Smooth muscle cell (in vitro differentiated cells): ENCODE data around the gene RNASE8. TPM values are rescaled to one million over a fixed set of nuclear protein-coding genes. Genes with fewer than 3 reads are reported as not detected.

Experiments used
- DNase-seq: peaks from one replicate; lab custom pipeline; 2025; ENCODE audit not compliant: unreplicated experiment; lab: John Stamatoyannopoulos, UW
- H2AFZ ChIP-seq: fragments of 200-600 bp; sonication (generic); 2 replicates; pipeline ENCODE4 v1.6.0; 2016; ENCODE audit warnings: antibody characterized with exemption, low read depth, mild to moderate bottlenecking
- H3F3A ChIP-seq: fragments of 200-600 bp; sonication (generic); 2 replicates; pipeline ENCODE4 v1.6.0; 2017; ENCODE audit warnings: antibody characterized with exemption, low read depth
- H3K27ac ChIP-seq: fragments of 200-600 bp; sonication (generic); 2 replicates; pipeline ENCODE4 v1.5.1; 2016; ENCODE audit warnings: low read depth, mild to moderate bottlenecking
- H3K27me3 ChIP-seq: fragments of 200-600 bp; sonication (generic); 2 replicates; pipeline ENCODE4 v1.6.1; 2016; ENCODE audit warnings: low read depth, mild to moderate bottlenecking
- H3K36me3 ChIP-seq: fragments of 200-600 bp; sonication (generic); 2 replicates; pipeline ENCODE4 v1.5.1; 2016; ENCODE audit warnings: low read depth
- H3K4me1 ChIP-seq: fragments of 200-600 bp; sonication (generic); 2 replicates; pipeline ENCODE4 v1.5.1; 2016; ENCODE audit warnings: low read depth
- H3K4me2 ChIP-seq: fragments of 200-600 bp; sonication (generic); 2 replicates; pipeline ENCODE4 v1.6.0; 2016; ENCODE audit warnings: mild to moderate bottlenecking
- H3K4me3 ChIP-seq: fragments of 200-600 bp; sonication (generic); 2 replicates; pipeline ENCODE4 v1.5.1; 2016; ENCODE audit warnings: mild to moderate bottlenecking
- H3K79me2 ChIP-seq: fragments of 200-600 bp; sonication (generic); 2 replicates; pipeline ENCODE4 v1.6.0; 2016; ENCODE audit warnings: low read depth, mild to moderate bottlenecking
- H3K9ac ChIP-seq: fragments of 200-600 bp; sonication (generic); 2 replicates; pipeline ENCODE4 v1.6.0; 2016; ENCODE audit warnings: low read depth
- H3K9me3 ChIP-seq: fragments of 200-600 bp; sonication (generic); replicated peaks from 2 replicates; pipeline ENCODE4 v1.5.1; 2016; ENCODE audit warnings: low read depth
- H4K20me1 ChIP-seq: fragments of 200-600 bp; sonication (generic); 2 replicates; pipeline ENCODE4 v1.6.0; 2016; ENCODE audit warnings: low read depth
- WGBS: methylation state at CpG from one replicate; pipeline ENCODE4 v1.1.7; 2016; ENCODE audit warnings: low lambda C conversion rate; 5-methylcytosine and 5-hydroxymethylcytosine counted together
- polyA plus RNA-seq: library from polyadenylated mRNA; unstranded; fragments of >200 nt; fragmentation: Nextera tagmentation; extraction: Ambion mirVana; gene quantifications from 2 replicates; pipeline ENCODE4 v1.2.1, GENCODE V29; 2016
- total RNA-seq: library from RNA; depleted of rRNA; stranded (reverse); fragments of >200 nt; gene quantifications from 2 replicates; pipeline ENCODE4 v1.2.3, GENCODE V29; 2014
- TF ChIP-seq, protein P1 (sequence below): fragments of 200-600 bp; sonication (generic); IDR thresholded peaks from 2 replicates; pipeline ENCODE4 v1.5.1; 2017; ENCODE audit warnings: borderline replicate concordance, mild to moderate bottlenecking, antibody characterized with exemption; ENCODE audit not compliant: insufficient read depth, poor library complexity, severe bottlenecking

Gene RNASE8
- total and polyA plus RNA-seq, 2 experiments from 2014 or later: not detected

- Histone ChIP-seq H3K4me1 (peaks cover 56% of the 10 kb centered on the region), H3K27ac (peak overlapping the region; percentile 68), H4K20me1 (peaks cover 26% of the 10 kb centered on the region), H3K4me3 (peak overlapping the region; percentile 49), H3F3A (peaks cover 37% of the 10 kb centered on the region), H3K27me3 (no peaks in the 10 kb centered on the region), H3K4me2 (peak overlapping the region; percentile 80), H3K79me2 (no peaks in the 10 kb centered on the region), H3K36me3 (no peaks in the 10 kb centered on the region), H3K9ac (peak overlapping the region; percentile 11), H2AFZ (no peak overlapping the region), H3K9me3 (no peaks in the 10 kb centered on the region)
- no peak for DNase-seq
- TF ChIP-seq, protein P1, sequence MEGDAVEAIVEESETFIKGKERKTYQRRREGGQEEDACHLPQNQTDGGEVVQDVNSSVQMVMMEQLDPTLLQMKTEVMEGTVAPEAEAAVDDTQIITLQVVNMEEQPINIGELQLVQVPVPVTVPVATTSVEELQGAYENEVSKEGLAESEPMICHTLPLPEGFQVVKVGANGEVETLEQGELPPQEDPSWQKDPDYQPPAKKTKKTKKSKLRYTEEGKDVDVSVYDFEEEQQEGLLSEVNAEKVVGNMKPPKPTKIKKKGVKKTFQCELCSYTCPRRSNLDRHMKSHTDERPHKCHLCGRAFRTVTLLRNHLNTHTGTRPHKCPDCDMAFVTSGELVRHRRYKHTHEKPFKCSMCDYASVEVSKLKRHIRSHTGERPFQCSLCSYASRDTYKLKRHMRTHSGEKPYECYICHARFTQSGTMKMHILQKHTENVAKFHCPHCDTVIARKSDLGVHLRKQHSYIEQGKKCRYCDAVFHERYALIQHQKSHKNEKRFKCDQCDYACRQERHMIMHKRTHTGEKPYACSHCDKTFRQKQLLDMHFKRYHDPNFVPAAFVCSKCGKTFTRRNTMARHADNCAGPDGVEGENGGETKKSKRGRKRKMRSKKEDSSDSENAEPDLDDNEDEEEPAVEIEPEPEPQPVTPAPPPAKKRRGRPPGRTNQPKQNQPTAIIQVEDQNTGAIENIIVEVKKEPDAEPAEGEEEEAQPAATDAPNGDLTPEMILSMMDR: no peak
- 46% methylated on average over 10 of the region's 10 CpGs for WGBS
Observed at GRCh38 chr14:21096978-21097635, 39.5 kb downstream of the RNASE8 start.

GRCh38 chr14:21097636-21098075 is 40.0 kb downstream of the RNASE8 start:
- H3K36me3 ChIP-seq: no peaks in the 10 kb centered on the region
- H3K27ac ChIP-seq: peak overlapping the region; percentile 68
- H3K4me3 ChIP-seq: peak overlapping the region; percentile 49
- peak overlapping the region; percentile 80 for H3K4me2 ChIP-seq
- H4K20me1 ChIP-seq: peaks cover 26% of the 10 kb centered on the region
- H3K9me3 ChIP-seq: no peaks in the 10 kb centered on the region
- WGBS: 4% methylated on average over 7 of the region's 19 CpGs
- no peaks in the 10 kb centered on the region for H3K27me3 ChIP-seq
- H3F3A ChIP-seq: peaks cover 37% of the 10 kb centered on the region
- H3K4me1 ChIP-seq: peaks cover 60% of the 10 kb centered on the region
- TF ChIP-seq, protein P1: no peak
- no peak overlapping the region for H3K9ac ChIP-seq
- no peak for DNase-seq
- H3K79me2 ChIP-seq: no peaks in the 10 kb centered on the region
- H2AFZ ChIP-seq: no peak overlapping the region

- Histone ChIP-seq H3K36me3 (no peaks in the 10 kb centered on the region), H2AFZ (peak within 1 kb of the TSS; percentile 86), H3K4me2 (peak within 1 kb of the TSS; percentile 96), H4K20me1 (peaks cover 23% of the 10 kb centered on the region), H3K9ac (peak within 1 kb of the TSS; percentile 50), H3K4me1 (peaks cover 60% of the 10 kb centered on the region), H3F3A (peaks cover 37% of the 10 kb centered on the region), H3K4me3 (peak within 1 kb of the TSS; percentile 70), H3K79me2 (no peaks in the 10 kb centered on the region), H3K27me3 (no peaks in the 10 kb centered on the region), H3K27ac (peak within 1 kb of the TSS; percentile 68), H3K9me3 (no peaks in the 10 kb centered on the region)
- no peak for DNase-seq
- 0% methylated on average over 2 of the region's 90 CpGs for WGBS
- TF ChIP-seq, protein P1: no peak
Observed at GRCh38 chr14:21098076-21098891, 40.7 kb downstream of the RNASE8 start, which contains the start of gene ZNF219. TSS of gene ZNF219 (minus strand) at chr14:21098655. CDS start at chr14:21093591, 5,064 bp downstream.
